H9 (cell line): ENCODE measurements around the gene OSM. TPM values are rescaled to one million over a fixed set of nuclear protein-coding genes. Genes with fewer than 3 reads are reported as not detected.

ENCODE experiments used
- DNase-seq: peaks from one replicate; pipeline ENCODE4 v3.0.0-alpha.2; 2017
- H2AFZ ChIP-seq: one replicate; pipeline ENCODE4 v1.6.1; 2013; ENCODE audit warnings: mild to moderate bottlenecking, low read length, control low read depth, moderate library complexity
- H2AK5ac ChIP-seq: 2 replicates; pipeline ENCODE4 v1.6.1; 2013; ENCODE audit warnings: low read length, control low read depth, mixed read lengths; ENCODE audit not compliant: insufficient read length
- H2BK120ac ChIP-seq: one replicate; pipeline ENCODE4 v1.6.1; 2013; ENCODE audit warnings: low read depth, mild to moderate bottlenecking, low read length, control low read depth, inconsistent platforms; ENCODE audit not compliant: poor library complexity, severe bottlenecking
- H2BK12ac ChIP-seq: 2 replicates; pipeline ENCODE4 v1.6.1; 2013; ENCODE audit warnings: low read length, control low read depth, mixed read lengths, low read depth; ENCODE audit not compliant: insufficient read length
- H2BK15ac ChIP-seq: 2 replicates; pipeline ENCODE4 v1.6.1; 2013; ENCODE audit warnings: low read depth, low read length, control low read depth
- H2BK20ac ChIP-seq: one replicate; pipeline ENCODE4 v1.6.1; 2013; ENCODE audit warnings: low read depth, mild to moderate bottlenecking, low read length, control low read depth, inconsistent platforms; ENCODE audit not compliant: poor library complexity, severe bottlenecking
- H2BK5ac ChIP-seq: 2 replicates; pipeline ENCODE4 v1.6.1; 2013; ENCODE audit warnings: low read length, control low read depth, mixed read lengths; ENCODE audit not compliant: insufficient read length
- H3K14ac ChIP-seq: 2 replicates; pipeline ENCODE4 v1.6.1; 2013; ENCODE audit warnings: low read length, control low read depth; ENCODE audit not compliant: insufficient read depth
- H3K18ac ChIP-seq: 2 replicates; pipeline ENCODE4 v1.6.1; 2013; ENCODE audit warnings: low read depth, mild to moderate bottlenecking, mixed read lengths, low read length, control low read depth; ENCODE audit not compliant: insufficient read length
- H3K23ac ChIP-seq: 2 replicates; pipeline ENCODE4 v1.6.1; 2013; ENCODE audit warnings: low read length, control low read depth, mixed read lengths, low read depth; ENCODE audit not compliant: insufficient read length
- H3K23me2 ChIP-seq: 2 replicates; pipeline ENCODE4 v1.6.1; 2013; ENCODE audit warnings: low read depth, mild to moderate bottlenecking, mixed read lengths, low read length, control low read depth; ENCODE audit not compliant: insufficient read length, poor library complexity, severe bottlenecking
- H3K27ac ChIP-seq: 2 replicates; pipeline ENCODE4 v1.5.1; 2013; ENCODE audit warnings: low read length, control low read depth, mixed read lengths, low read depth; ENCODE audit not compliant: insufficient read length
- H3K27me3 ChIP-seq: 2 replicates; pipeline ENCODE4 v1.6.1; 2013; ENCODE audit warnings: low read length, control low read depth, inconsistent platforms; ENCODE audit not compliant: insufficient read depth
- H3K4ac ChIP-seq: 2 replicates; pipeline ENCODE4 v1.6.1; 2013; ENCODE audit warnings: low read depth, mild to moderate bottlenecking, control low read depth, inconsistent platforms, low read length, moderate library complexity
- H3K4me1 ChIP-seq: 2 replicates; pipeline ENCODE4 v1.6.1; 2013; ENCODE audit warnings: low read length, control low read depth, inconsistent platforms; ENCODE audit not compliant: insufficient read depth
- H3K4me2 ChIP-seq: 2 replicates; pipeline ENCODE4 v1.6.1; 2013; ENCODE audit warnings: low read length, control low read depth, mixed read lengths; ENCODE audit not compliant: insufficient read length, insufficient read depth
- H3K56ac ChIP-seq: 2 replicates; pipeline ENCODE4 v1.6.1; 2013; ENCODE audit warnings: low read depth, mild to moderate bottlenecking, mixed read lengths, low read length, control low read depth; ENCODE audit not compliant: insufficient read length
- H3K79me1 ChIP-seq: 2 replicates; pipeline ENCODE4 v1.6.1; 2013; ENCODE audit warnings: low read depth, mild to moderate bottlenecking, moderate library complexity, low read length, control low read depth, inconsistent platforms; ENCODE audit not compliant: insufficient read depth, poor library complexity, severe bottlenecking
- H3K79me2 ChIP-seq: 2 replicates; pipeline ENCODE4 v1.6.1; 2013; ENCODE audit warnings: low read length, control low read depth, inconsistent platforms; ENCODE audit not compliant: insufficient read depth
- H3K9ac ChIP-seq: 2 replicates; pipeline ENCODE4 v1.6.1; 2013; ENCODE audit warnings: low read length, control low read depth, mixed read lengths; ENCODE audit not compliant: insufficient read length; ENCODE audit errors: extremely low read depth
- H3K9me3 ChIP-seq: one replicate; pipeline ENCODE4 v1.6.1; 2013; ENCODE audit warnings: low read depth, low read length, inconsistent platforms; ENCODE audit not compliant: control insufficient read depth
- H3T11ph ChIP-seq: one replicate; pipeline ENCODE4 v1.6.1; 2013; ENCODE audit warnings: mild to moderate bottlenecking, low read length, control low read depth, inconsistent platforms
- H4K20me1 ChIP-seq: one replicate; pipeline ENCODE4 v1.6.1; 2013; ENCODE audit not compliant: control insufficient read depth, insufficient read length, insufficient read depth
- H4K5ac ChIP-seq: 2 replicates; pipeline ENCODE4 v1.6.1; 2013; ENCODE audit warnings: low read depth, mild to moderate bottlenecking, mixed read lengths, low read length, control low read depth; ENCODE audit not compliant: insufficient read length
- H4K8ac ChIP-seq: replicated peaks from 2 replicates; pipeline ENCODE4 v1.6.1; 2013; ENCODE audit warnings: low read length, control low read depth, mixed read lengths, low read depth; ENCODE audit not compliant: insufficient read length
- H4K91ac ChIP-seq: 2 replicates; pipeline ENCODE4 v1.6.1; 2013; ENCODE audit warnings: low read depth, mild to moderate bottlenecking, moderate library complexity, mixed read lengths, low read length, control low read depth; ENCODE audit not compliant: insufficient read length
- H3K27ac Mint-ChIP-seq, 3 experiments: 2 replicates in 2 of 3; 3 replicates in 1 of 3; pipeline ENCODE4 v1.8.0; 2020 to 2021; ENCODE audit warnings: mixed read lengths in 3 of 3, mild to moderate bottlenecking in 1 of 3, moderate library complexity in 1 of 3
- H3K27me3 Mint-ChIP-seq: 2 replicates; pipeline ENCODE4 v1.8.0; 2021; ENCODE audit warnings: low read depth, mild to moderate bottlenecking, moderate library complexity, mixed read lengths
- H3K36me3 Mint-ChIP-seq, 3 experiments: 2 replicates in 2 of 3; 3 replicates in 1 of 3; pipeline ENCODE4 v1.8.0; 2020 to 2021; ENCODE audit warnings: low read depth in 3 of 3, mixed read lengths in 3 of 3; ENCODE audit not compliant: insufficient read depth in 1 of 3
- H3K4me1 Mint-ChIP-seq, 2 experiments: 2 replicates each; pipeline ENCODE4 v1.8.0; 2020; ENCODE audit warnings: mixed read lengths in 2 of 2
- H3K4me3 Mint-ChIP-seq, 2 experiments: 2 replicates in 1 of 2; 3 replicates in 1 of 2; pipeline ENCODE4 v1.8.0; 2020 to 2021; ENCODE audit warnings: mild to moderate bottlenecking in 2 of 2, mixed read lengths in 2 of 2, moderate library complexity in 1 of 2
- H3K9me3 Mint-ChIP-seq, 2 experiments: 2 replicates in 1 of 2; 3 replicates in 1 of 2; pipeline ENCODE4 v1.8.0; 2020; ENCODE audit warnings: mild to moderate bottlenecking in 2 of 2, mixed read lengths in 2 of 2, moderate library complexity in 1 of 2
- CTCF ChIP-seq: fragments of 200-600 bp; sonication (generic); conservative IDR thresholded peaks from 3 replicates; pipeline ENCODE4 v1.8.0; 2021; ENCODE audit warnings: antibody characterized with exemption, mild to moderate bottlenecking
- WGBS: extraction: QIAGEN DNeasy Blood & Tissue Kit; methylation state at CpG from one replicate; pipeline ENCODE4 v1.1.7; 2013; ENCODE audit warnings: missing lambda C conversion rate, low lambda C conversion rate, mixed read lengths; ENCODE audit not compliant: insufficient read length; ENCODE audit errors: extremely low coverage; 5-methylcytosine and 5-hydroxymethylcytosine counted together
- total RNA-seq: library from RNA; stranded (reverse); gene quantifications from 2 replicates; pipeline ENCODE4 v1.2.1, GENCODE V29; 2021

Gene OSM
- total RNA-seq, 1 experiment from 2014 or later = not detected

GRCh38 chr22:30250661-30251267 lies 15.9 kb downstream of the OSM start:
- no CpG with 5 or more reads among the region's 12 CpGs for WGBS
- H3K27ac Mint-ChIP-seq = no peak overlapping the region

More at GRCh38 chr22:30250661-30251267, 15.9 kb downstream of the OSM start:
- Mint-ChIP-seq H3K9me3 (no peaks in the 10 kb centered on the region), H3K27me3 (peaks cover 9% of the 10 kb centered on the region), H3K4me1 (peaks cover 25 to 30% of the 10 kb centered on the region in 2 experiments), H3K36me3 (no peaks in the 10 kb centered on the region; a peak in 1 of 7 replicates), H3K4me3 (no peak overlapping the region)
- Histone ChIP-seq H3K9me3 (no peaks in the 10 kb centered on the region), H3K23ac (no peak overlapping the region), H3K79me1 (no peaks in the 10 kb centered on the region), H3K4me2 (no peak overlapping the region), H3K18ac (no peak overlapping the region), H3K56ac (no peak overlapping the region), H4K5ac (no peak overlapping the region), H3K27me3 (no peaks in the 10 kb centered on the region), H3K14ac (no peak overlapping the region; the same call in 1 of the 2 replicates), H2BK120ac (no peak overlapping the region), H3K27ac (no peak overlapping the region), H2BK5ac (no peak overlapping the region), H2AK5ac (no peak overlapping the region), H3K9ac (no peak overlapping the region), H2BK15ac (no peak overlapping the region), H2BK20ac (no peak overlapping the region), H4K20me1 (no peaks in the 10 kb centered on the region), H3K23me2 (peaks cover 5% of the 10 kb centered on the region), H2AFZ (no peak overlapping the region), H3K4me1 (peaks cover 3% of the 10 kb centered on the region; the same call in 1 of the 2 replicates), H3T11ph (no peak overlapping the region), H2BK12ac (no peak overlapping the region), H3K4ac (no peak overlapping the region), H4K91ac (no peak overlapping the region), H3K79me2 (no peaks in the 10 kb centered on the region), H4K8ac (no peak overlapping the region)
- no peak for DNase-seq
- TF ChIP-seq CTCF = no peak
